Renal cortex interstitium (tissue), 11 donors: ENCODE results near the gene ZNF730. TPM values are rescaled to one million over a fixed set of nuclear protein-coding genes. Genes with fewer than 3 reads are reported as not detected.

Experiments
- DNase-seq, 11 donors: peaks; one replicate each; pipeline ENCODE4 v3.0.0-alpha.2; 2013; ENCODE audit warnings: low read depth in 9 of 11, low spot score in 4 of 11; ENCODE audit errors: extremely low read depth in 1 of 11
- polyA plus RNA-seq, 3 donors: library from polyadenylated mRNA; unstranded; fragments of 120-200 nt; gene quantifications; one replicate each; pipeline ENCODE4 v1.2.1, GENCODE V29; 2013; ENCODE audit not compliant: insufficient read length in 3 of 3

ZNF730 gene
- polyA plus RNA-seq, 3 donors, result 7.0 to 10.1 (median 7.1) TPM

GRCh38 chr19:23190341-23190740 is 73.5 kb downstream of the ZNF730 start:
- no peak for DNase-seq

Other genes starting within 250 kb of the ZNF730 start
- under 1 TPM in 2 of 3 donors, not detected in 1; 0.13 to 0.20 TPM for gene ZNF728, start 113.8 kb upstream of the ZNF730 start, polyA plus RNA-seq
- 1 to 10 TPM; 5.0 to 6.1 (median 5.6) TPM for gene ZNF724, start 133.4 kb downstream of the ZNF730 start, polyA plus RNA-seq